GM21515 (cell line): ENCODE results near the gene ACBD3.

Source experiments
- ATAC-seq: cut with Tn5 transposase; IDR thresholded peaks from one replicate; pipeline ENCODE4 v1.9.1; 2021; ENCODE audit not compliant: unreplicated experiment

Gene ACBD3

GRCh38 chr1:226202246-226202645, 15.7 kb upstream of the ACBD3 start:
- no peak for ATAC-seq

DNA sequence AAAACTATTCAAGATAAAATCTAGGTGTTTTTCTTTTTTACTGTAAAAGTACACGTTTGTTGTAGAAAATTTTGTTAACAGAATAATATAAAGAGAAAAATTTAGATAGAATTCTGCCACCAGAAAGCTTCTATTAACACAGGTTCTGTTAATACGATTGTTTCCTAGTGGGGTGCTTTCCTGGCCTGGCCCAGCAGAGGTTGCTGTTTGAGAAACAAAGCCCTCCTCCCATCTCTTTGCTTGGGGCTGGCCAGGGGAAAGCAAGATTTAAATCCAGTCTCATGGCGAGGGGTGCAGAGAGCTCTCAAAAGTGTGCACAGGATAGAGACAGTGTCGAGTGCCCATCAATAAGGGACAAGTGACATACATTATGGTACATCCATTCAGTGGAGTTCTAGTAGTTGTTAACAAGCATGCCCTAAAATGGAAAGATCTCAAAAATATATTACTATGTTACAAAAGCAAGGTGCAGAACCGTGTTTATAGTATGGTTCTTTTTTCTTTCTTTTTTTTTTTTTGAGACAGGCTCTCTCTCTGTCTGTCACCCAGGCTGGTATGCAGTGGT, 14.6 kb upstream of the ACBD3 start:
- no peak for ATAC-seq

DNA sequence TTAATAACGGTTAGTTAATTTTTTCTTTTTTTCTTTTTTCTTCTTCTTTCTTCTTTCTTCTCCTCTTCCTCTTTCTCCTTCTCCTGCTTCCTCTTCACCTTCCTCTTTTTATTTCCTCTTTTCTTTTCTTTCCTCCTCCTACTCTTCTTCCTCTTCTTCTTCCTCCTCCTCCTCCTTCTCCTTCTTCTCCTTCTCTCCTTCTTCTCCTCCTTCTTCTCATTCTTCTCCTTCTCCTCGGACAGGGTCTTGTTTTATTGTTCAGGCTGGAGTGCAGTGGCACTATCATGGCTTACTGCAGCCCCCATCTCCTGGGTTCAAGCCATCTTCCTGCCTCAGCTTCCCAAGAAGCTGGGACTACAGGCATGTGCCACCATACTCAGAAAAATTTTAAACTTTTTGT, 13.4 kb upstream of the ACBD3 start:
- ATAC-seq: no peak

- no peak for ATAC-seq
These were observed 8.6 kb upstream of the ACBD3 start for GRCh38 chr1:226195144-226195543.

- ATAC-seq: no peak
These were observed 839 bp upstream of the ACBD3 start for GRCh38 chr1:226187380-226187779.

DNA sequence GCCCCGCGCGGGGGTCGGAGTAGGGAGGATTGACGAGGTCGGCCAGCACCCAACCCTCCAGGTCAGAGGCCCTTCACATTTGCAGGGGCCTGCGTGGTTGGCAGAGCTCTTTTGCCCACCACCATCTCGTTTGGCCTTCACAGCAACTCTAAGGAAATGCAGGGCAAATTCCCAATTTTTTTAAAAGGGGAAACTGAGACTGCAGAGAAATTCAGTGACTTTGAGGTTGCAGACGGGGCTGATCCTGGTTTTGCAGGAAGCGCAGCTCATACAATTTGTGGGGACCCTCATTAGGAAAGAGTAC, 430 bp upstream of the ACBD3 start:
- ATAC-seq: no peak

- no peak for ATAC-seq
These were observed 1.2 kb downstream of the ACBD3 start for GRCh38 chr1:226185141-226186036.

DNA sequence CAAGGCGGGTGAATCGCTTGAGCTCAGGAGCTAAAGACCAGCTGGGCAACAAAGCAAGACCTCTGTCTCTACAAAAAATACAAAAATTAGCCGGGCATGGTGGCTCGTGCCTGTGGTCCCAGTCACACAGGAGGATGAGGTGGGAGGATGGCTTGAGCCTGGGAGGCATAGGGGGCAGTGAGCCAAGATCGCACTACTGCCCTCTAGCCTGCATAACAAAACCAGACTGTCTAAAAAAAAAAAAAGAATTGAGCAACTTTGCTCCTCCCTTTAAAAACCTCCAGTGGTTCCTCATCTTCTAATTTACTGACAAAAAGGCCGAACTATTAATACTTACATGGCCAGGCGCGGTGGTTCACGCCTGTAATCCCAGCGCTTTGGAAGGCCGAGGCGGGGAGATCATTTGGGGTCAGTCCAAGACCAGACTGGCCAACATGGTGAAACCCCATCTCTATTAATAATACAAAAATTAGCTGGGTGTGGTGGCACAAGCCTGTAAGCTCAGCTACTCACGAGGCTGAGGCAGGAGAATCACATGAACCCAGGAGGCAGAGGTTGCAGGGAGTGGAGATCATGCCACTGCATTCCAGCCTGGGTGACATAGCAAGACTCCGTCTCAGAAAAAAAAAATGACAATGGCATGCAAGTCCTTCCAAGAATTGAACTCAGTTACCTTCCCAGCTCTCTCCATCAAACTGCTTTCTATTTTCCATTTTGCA, 4.4 kb downstream of the ACBD3 start:
- no peak for ATAC-seq

DNA sequence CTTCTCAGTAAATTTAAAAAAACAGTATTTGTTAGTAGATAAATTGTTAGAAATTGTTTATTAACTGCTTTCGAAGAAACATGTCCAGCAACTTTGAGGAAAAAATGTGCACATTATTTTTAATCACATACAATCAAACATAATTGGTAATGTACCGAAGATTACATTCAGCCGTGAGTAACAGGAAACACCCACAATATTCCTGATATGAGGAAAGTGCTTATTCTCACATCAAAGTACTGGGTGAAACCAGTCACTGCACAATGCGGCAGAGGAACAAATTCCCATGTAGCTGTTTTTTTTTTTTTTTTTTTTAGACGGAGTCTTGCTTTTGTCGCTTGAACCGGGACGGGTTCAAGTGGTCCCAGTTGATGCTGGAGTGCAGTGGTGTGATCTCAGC, 9.7 kb downstream of the ACBD3 start:
- no peak for ATAC-seq

- no peak for ATAC-seq
These were observed 14.0 kb downstream of the ACBD3 start for GRCh38 chr1:226172589-226172988.

- no peak for ATAC-seq
These were observed 20.2 kb downstream of the ACBD3 start for GRCh38 chr1:226166341-226166740.

DNA sequence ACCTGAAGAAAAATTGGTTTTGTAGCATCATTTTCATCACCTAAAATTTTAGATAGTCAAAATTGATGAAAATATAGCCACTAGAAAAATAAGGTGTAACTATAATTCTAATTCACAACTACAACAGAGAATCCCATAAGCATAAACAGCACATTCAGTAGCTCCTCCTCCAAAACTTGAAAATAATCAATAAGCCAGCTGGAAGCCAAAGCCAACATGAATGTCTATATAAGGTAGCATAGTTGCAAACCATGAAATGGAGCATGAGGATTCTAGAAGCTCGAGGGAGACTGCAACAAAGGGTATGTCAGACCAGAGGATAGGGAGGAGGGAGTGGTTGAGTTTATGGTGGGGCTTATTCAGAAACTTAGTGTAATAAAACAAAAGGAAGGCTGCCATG, 22.4 kb downstream of the ACBD3 start:
- no peak for ATAC-seq

- no peak for ATAC-seq
These were observed 23.6 kb downstream of the ACBD3 start for GRCh38 chr1:226162898-226163297.

DNA sequence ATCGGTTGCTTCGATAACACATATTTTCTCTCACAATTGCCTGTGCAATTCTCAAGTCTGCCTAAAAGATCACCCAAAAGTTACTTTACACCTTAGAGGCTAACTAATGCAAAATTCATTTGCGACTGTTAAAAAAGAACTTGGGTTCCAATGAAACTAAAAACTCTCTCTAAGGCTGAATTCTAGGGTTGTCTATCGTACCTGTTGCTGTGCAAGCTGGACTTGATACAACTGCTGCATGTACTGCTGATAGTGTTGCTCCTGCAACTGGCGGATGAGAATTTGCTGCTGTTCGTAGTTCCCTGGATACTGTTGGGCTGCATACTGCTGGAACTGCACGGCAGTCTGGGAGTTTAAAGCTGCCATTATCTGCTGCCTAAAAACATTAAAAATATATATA, 27.6 kb downstream of the ACBD3 start:
- no peak for ATAC-seq

GRCh38 chr1:226158457-226158856, 28.1 kb downstream of the ACBD3 start:
- ATAC-seq: no peak

DNA sequence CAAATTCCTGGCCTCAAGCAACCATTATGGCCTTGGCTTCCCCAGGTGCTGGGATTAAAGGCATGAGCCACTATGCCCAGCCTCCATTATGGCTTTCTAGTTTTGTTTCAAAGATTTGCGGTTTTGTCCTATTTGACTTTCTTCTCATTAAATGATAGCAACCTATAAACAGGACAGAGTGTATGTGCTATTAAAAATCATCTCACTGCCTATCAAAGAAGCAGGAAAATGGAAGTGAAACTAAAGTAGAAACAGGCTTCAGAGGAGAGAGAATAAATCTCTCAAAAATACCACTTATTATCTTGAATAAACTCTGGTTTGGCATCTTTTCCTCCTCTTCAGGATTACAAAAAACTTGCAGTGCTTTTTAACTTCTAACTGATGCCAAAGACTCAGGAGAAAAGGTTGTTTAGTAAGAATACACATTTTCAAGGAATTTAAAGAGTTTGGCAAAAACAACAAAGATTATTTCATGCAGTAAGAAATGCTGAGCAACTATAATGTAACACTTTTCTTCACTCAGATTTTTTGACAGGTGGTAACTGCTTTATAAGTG, 28.7 kb downstream of the ACBD3 start:
- no peak for ATAC-seq

DNA sequence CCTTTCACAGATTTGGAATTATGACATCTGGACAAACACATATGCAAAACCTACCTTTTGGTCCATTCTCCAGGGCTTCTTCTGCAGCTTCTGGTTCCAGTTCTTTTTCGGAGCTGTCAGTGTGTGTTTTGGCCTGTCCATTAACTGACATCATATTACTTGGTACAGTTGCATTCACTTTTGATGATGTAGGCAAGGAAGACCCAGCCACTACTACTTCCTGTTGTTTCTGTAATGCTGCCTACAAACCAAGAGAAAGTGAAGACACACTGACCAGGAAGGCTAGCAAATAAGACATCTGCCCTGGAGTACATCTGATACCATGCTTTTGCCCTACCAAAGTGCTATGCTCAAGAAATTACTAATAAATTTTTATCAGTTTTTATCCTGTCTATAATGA, 31.9 kb downstream of the ACBD3 start:
- no peak for ATAC-seq

DNA sequence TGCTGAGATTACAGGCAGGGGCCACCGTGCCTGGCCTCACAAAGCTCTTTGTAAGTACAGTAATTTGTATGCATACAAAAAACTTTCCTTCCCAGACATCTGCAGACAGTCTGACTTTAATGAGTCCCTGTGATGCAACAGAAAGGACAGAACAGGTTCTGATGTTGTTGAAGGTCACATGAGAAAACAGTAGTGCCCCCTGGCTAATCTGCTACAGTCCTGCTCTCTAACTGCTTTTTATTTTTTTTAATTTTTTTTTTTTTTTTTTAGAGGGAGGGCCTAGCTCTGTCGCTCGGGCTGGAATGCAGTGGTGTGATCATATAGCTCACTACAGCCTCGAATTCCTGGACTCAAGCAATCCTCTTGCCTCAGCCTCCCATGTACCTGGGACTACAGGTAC, 36.7 kb downstream of the ACBD3 start:
- ATAC-seq: no peak

DNA sequence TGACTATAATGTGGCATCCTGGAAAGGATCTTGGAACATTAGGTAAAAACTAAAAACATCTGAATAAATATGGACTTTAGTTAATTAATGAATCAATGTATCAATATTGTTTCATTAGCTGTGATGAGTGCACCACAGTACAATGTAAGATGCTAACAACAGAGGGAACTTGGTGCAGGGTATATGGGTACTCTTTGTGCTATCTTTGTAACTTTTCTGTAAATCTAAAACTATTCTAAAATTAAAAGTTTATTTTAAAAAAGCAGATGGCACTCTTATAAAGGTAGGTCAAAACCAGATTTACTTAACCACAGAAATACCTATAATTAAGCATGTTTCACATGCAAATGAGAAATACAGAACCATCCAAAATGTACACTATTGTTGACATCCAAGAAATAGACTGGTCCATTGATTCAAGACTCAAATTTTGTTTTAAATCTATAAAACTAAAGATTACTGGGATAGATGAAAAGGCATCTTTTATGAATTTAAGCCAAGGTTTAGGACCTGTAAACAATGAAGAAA, 38.4 kb downstream of the ACBD3 start:
- ATAC-seq: no peak

- ATAC-seq: no peak
These were observed 42.5 kb downstream of the ACBD3 start for GRCh38 chr1:226144045-226144444.

DNA sequence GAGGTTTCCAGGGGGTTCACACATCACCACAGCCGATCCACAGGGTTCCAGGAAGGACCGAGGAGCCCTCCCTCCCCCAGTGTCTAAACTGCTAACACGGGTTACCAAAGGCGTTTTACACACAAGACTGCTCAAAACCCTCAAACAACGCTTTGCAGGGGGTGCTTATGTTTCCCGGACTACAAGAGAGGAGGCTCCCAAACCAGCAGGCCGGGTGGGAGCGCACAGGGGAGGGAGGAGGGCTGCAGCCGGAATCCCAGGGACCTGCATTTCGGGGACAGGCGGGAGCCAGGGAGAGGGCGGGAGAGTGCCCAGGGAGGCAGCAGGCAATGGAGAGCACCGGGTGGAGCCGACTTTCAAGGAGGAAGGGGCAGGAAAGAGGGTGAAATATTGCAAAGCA, 50.8 kb downstream of the ACBD3 start:
- ATAC-seq: no peak
